Thyroid gland (tissue), 4 donors: ENCODE data around the gene CCNT2.

Experiments used
- CTCF ChIP-seq, 6 experiments: fragments of 200-600 bp in 3 of 6; fragments of 450-650 bp in 3 of 6; sonication (generic) in 3 of 6; IDR thresholded peaks; one replicate each; pipeline ENCODE4 v1.5.1; 2016 to 2019; ENCODE audit warnings: antibody characterized with exemption in 6 of 6, mild to moderate bottlenecking in 2 of 6, inconsistent platforms in 1 of 6, moderate library complexity in 1 of 6
- POLR2A ChIP-seq, 2 donors: fragments of 450-650 bp; IDR thresholded peaks; one replicate each; pipeline ENCODE4 v1.6.1; 2017; ENCODE audit warnings: antibody characterized with exemption in 2 of 2, mild to moderate bottlenecking in 2 of 2, moderate library complexity in 1 of 2

GRCh38 chr2:134932864-134933526 is 14.4 kb downstream of the CCNT2 start:
- no peak for TF ChIP-seq CTCF (IDR thresholded peaks at IDR 0.05)
- TF ChIP-seq POLR2A (IDR thresholded peaks at IDR 0.05), result no peak
